Activated CD4-positive, alpha-beta T cell treated with anti-CD3 and anti-CD28 coated beads for 24 hours (primary cell): ENCODE measurements around the gene GARNL3.

Experiments used
- DNase-seq, 2 donors: peaks; one replicate each; pipeline ENCODE4 v3.0.0-alpha.2; 2020; ENCODE audit warnings: low read depth in 2 of 2

The GARNL3 gene

GRCh38 chr9:127308652-127309434 is 44.3 kb downstream of the GARNL3 start:
- DNase-seq = no peak

- no peak for DNase-seq
Observed at GRCh38 chr9:127309715-127310114, 45.1 kb downstream of the GARNL3 start.

DNA sequence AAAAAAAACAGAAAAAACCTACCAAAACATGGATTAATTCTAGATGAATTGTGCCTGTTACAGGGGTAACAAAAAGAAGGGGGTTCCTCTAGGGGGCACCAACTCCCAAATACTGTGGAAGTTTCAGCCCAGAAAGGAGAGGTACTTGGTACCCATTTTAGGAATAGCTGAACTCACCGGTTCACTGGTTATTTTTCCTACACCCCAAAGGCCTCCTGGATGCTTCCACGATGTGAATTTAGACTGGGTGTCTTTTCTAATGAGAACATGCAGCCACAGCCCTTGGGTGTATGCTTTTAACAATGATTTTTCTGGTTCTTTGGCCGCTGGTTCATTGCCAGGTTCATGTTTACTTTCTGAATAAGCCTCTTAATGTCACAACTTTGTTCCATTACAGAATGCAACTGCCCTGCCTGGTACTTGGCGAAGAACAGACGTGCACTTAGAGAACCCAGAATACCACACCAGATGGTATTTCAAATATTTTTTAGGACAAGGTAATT is 46.7 kb downstream of the GARNL3 start:
- DNase-seq = peak; percentile 3 to 35

DNA sequence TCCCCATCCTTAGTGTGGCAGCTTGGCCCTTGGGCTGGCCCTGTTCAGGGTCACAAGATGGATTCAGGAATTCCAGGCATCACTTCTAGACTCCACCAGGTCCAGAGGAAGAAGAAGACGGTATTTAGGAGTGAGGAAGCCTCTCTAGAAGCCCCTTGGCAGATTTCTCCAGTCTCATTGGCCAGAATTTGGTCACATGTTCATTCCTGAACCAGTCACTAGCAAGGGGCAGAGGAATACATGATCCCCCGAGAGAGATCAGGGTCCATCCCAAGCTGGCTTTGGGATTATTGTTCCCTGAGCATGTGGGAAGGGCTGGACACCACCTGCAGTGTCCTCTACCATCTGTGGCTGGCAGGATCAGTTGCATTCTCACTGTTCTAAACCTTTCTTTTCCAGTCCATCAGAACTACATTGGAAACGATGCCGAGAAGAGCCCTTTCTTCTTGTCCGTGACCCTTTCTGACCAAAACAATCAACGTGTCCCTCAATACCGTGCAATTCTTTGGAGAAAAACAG is 48.5 kb downstream of the GARNL3 start:
- DNase-seq = no peak

DNA sequence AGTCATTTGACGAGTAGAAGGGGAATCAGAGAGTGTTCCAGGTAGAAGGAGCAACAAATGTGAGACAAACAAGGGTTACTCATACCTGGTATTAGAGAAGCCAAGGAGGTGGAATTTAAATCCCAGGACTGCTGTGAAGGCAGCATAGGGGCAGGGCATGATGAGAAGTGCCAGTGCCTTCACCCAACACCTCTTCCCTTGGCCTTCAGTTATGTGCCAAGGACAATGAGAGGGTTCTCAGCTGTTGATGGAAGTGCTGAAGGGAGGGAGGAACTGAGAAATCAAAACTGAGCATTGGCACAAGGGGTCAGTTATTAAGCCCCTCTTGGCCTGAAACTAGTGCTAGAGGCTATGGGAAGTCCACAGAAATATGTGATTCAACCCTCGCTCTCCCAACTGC is 50.3 kb downstream of the GARNL3 start:
- no peak for DNase-seq

DNA sequence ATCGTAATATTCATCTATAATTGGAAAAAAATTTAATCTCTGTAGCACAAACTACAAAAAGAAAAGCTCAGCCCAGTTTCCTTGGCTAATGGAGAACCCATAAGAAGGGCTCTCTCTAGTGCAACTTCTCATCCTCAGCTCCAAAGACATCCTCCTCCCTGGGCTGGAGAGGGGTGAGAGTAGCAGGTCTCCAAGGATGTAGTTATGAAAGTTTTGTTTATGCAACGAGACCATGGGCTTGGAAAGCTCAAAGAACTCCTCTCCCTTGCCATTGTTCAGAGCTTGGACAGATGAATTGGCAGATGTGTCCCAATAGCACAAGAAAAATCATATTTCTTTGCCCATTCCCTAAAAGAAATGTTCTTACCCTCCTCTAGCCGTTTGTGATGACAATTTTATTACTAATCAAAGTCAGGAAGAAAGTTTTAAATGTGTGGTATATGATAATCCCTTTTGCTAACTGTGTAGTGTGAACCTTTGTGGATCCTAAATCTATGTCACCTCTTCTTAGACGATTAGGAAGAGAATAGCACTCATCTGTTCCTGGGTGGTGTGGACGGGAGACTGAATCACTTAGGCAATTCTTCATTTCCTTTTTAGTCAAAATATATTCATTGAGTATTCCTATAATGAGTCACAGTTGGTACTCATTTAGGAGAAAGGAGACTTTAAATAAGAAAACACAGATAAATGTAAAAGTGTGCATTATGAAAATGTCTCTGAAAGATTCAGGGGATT is 52.2 kb downstream of the GARNL3 start:
- no peak for DNase-seq

DNA sequence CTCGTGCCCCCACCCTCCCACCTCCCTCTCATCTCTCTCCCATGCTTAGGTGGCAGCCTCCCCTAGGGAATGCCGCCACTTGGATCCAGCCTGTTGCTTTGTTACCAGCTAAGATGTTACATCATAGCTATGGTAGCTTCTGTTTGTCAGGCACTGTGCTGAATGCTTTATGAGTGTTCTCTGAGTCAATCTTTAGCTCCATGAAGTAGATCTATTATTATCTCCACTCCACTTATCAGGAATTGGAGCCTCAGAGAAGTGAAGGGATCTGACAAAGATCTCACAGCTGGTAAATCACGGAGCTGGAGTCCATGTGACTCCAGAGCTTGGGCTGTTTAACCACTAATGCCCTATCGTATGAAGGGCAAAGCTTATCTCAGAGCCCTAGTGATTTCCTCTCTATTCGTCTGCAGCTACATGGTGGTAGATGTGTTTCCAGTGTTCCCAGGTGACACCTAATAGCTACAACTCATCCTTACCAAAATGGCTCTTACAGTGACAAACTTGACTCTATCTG is 54.1 kb downstream of the GARNL3 start:
- no peak for DNase-seq

DNA sequence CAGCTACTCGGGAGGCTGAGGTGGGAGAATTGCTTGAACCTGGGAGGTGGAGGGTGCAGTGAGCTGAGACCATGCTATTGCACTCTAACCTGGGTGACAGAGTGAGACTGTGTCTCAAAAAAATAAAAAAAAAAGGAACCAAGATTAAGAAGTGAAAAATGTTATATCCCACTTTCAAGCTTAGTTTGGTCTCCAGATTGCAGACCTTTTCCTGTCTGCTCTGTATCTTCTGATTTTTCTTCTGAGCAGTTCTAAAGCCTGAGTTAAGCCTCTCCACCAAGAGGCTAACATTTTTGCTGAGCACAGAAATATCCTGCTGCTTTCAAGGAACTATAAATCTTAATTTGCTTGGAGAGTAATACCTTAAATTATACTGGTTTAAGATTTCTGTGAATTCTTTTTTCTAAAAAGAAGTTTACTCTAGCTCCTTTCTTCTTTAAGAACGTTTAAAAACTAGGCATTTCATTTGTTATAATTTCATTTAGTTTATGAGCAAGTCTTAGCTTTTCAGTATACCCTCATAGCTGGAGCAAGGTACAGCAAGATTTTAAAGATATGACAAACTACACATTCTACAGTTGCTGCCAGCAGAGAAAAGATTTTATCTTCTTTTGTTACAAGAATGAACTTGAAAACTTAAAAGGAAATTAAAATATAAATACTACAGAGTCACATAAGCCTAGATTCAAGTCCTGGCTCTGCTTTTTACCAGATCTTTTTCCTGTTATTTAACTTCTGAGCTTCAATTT is 55.0 kb downstream of the GARNL3 start:
- no peak for DNase-seq

- DNase-seq = no peak
Observed at GRCh38 chr9:127320115-127320378, 55.5 kb downstream of the GARNL3 start.

DNA sequence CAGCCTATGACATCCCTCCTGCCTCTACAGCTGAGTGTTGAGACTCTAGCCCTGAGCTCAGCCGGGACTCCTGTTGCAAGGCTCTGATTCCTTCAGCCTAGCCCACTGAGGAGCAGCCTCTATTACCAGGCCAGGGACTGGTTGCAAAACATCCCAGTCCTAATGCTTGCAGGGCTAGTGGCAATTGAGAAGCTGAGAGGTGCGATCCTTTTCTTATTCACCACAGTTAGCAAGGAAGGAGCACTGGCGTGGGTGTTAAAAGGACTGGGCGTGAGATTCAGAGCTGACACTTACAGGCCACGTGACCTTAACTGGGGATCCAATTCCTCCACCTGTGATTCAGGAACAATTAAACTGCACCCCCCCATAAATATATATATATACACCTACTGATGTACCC is 58.8 kb downstream of the GARNL3 start:
- no peak for DNase-seq

DNA sequence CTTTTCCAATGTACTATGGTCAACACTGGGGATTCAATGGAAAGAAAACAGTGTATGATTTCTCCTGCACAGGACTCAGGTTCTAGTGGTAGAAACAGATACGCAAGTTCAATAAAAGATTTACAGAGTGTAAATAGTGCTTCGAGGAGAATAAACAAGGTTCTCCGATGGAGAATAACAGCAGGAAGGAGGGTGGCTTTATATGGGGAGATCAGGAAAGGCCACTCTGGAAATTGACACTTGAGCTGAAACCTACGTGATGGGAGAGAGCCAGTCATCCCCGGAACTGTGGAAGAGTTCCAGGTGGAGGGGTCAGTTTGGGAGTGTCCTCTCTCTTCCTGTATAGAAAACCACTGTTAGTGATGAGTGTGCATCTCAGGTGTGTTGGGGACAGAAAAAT is 65.9 kb downstream of the GARNL3 start:
- DNase-seq = no peak

GRCh38 chr9:127333221-127334064 is 68.9 kb downstream of the GARNL3 start:
- no peak for DNase-seq

- DNase-seq = no peak
Observed at GRCh38 chr9:127334725-127335124, 70.2 kb downstream of the GARNL3 start.

DNA sequence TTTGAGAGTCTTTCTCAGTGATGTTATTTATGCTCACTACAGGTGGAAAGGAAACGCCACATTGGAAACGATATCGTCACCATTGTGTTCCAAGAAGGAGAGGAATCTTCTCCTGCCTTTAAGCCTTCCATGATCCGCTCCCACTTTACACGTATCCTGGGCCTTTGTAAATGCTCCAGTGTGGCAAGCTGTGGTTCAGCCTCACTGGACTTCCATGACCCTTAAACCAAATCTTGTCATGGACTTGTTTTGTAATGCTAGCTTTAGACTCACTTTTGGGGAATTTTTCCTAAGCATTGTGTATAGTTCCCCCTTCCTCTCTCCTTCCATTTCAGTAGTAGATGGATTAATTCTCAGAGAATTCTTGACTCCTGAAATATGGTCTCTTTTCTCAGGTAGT is 71.5 kb downstream of the GARNL3 start:
- DNase-seq = no peak

GRCh38 chr9:127336506-127337352 is 72.2 kb downstream of the GARNL3 start:
- DNase-seq = no peak

GRCh38 chr9:127340721-127341120 is 76.1 kb downstream of the GARNL3 start:
- DNase-seq = no peak

DNA sequence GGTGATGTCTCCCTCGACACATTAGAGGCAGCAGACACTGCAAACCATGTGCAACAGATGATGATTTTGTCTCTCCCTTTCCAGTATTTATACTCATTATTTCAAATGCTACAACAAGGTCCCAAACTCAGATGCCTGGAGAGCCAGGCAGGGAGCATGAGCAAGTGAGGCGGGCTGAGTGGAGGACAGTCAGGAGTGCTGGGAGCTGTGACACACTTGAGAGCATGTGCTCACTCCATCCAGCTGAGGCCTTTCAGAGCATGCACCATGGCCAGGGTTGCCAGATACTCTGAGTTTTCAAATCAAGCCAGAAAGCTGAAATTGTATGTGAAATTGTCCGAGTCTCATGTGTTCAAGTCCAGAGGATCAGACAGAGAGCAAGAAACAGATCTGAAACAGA is 76.6 kb downstream of the GARNL3 start:
- no peak for DNase-seq

- DNase-seq = no peak
Observed at GRCh38 chr9:127344368-127345000, 79.9 kb downstream of the GARNL3 start.

DNA sequence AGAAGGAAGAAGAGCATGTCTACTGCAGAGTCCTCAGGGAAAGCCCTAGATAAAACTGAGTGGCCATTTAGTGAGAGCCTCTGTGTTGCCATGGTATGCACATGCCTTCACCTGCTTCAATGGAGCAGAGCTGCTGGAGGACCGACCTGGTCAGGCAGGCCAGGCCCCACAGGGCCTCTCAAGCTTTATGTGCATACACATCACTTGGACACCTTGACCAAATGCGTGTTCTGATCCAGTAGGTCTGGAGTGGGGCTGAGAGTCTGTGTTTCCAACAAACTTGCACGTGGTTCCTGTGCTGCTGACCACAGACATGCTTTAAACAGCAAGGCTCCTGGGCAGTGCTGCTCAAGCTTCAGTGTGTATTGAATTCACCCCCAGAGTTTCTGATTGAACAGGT is 81.0 kb downstream of the GARNL3 start:
- no peak for DNase-seq

GRCh38 chr9:127346584-127346983 is 82.0 kb downstream of the GARNL3 start:
- no peak for DNase-seq
